SK-N-MC (cell line): Measurements from ENCODE around the gene RASD1.

Experiments used
- EZH2 ChIP-seq: fragments of 200-600 bp; sonication (generic); IDR thresholded peaks from one replicate; pipeline ENCODE4 v1.6.1; 2017; ENCODE audit warnings: antibody characterized with exemption
- POLR2AphosphoS5 ChIP-seq: IDR thresholded peaks from 2 replicates; pipeline ENCODE4 v1.6.1; 2012; ENCODE audit warnings: mild to moderate bottlenecking, low read depth, low read length, borderline replicate concordance

- TF ChIP-seq POLR2AphosphoS5 (no peak), EZH2 (no peak)
Measured at GRCh38 chr17:17509601-17510425, 13.6 kb upstream of the RASD1 start.
